HEK293 (cell line): ENCODE results near the gene KCNE3.

ENCODE experiments used
- BCL11A ChIP-seq: fragments of 450-650 bp; formaldehyde crosslinking; IDR thresholded peaks from 2 replicates; pipeline ENCODE4 v1.5.1; 2016; ENCODE audit warnings: low read depth, missing biosample characterization, missing genetic modification characterization
- CTCF ChIP-seq: fragments of 450-650 bp; formaldehyde crosslinking; IDR thresholded peaks from 2 replicates; pipeline ENCODE4 v1.5.1; 2016; ENCODE audit warnings: missing biosample characterization, missing genetic modification characterization
- GLIS2 ChIP-seq: fragments of 450-650 bp; formaldehyde crosslinking; IDR thresholded peaks from 2 replicates; pipeline ENCODE4 v1.5.1; 2016; ENCODE audit warnings: missing biosample characterization, missing genetic modification characterization
- KLF8 ChIP-seq: fragments of 450-650 bp; formaldehyde crosslinking; IDR thresholded peaks from 2 replicates; pipeline ENCODE4 v1.5.1; 2016; ENCODE audit warnings: missing biosample characterization, missing genetic modification characterization
- KLF9 ChIP-seq: fragments of 450-650 bp; formaldehyde crosslinking; IDR thresholded peaks from 2 replicates; pipeline ENCODE4 v1.5.1; 2016; ENCODE audit warnings: missing biosample characterization, missing genetic modification characterization, low read depth
- PBX3 ChIP-seq: sonication (generic); formaldehyde crosslinking; IDR thresholded peaks from 2 replicates; pipeline ENCODE4 v1.8.1; 2022; ENCODE audit warnings: mild to moderate bottlenecking, moderate library complexity, missing genetic modification reagents
- RBAK ChIP-seq: fragments of 450-650 bp; formaldehyde crosslinking; IDR thresholded peaks from 2 replicates; pipeline ENCODE4 v1.5.1; 2016; ENCODE audit warnings: missing biosample characterization, missing genetic modification characterization
- TSHZ1 ChIP-seq: fragments of 450-650 bp; formaldehyde crosslinking; IDR thresholded peaks from 2 replicates; pipeline ENCODE4 v1.5.1; 2016; ENCODE audit warnings: missing biosample characterization, missing genetic modification characterization, borderline replicate concordance
- ZFHX2 ChIP-seq: fragments of 450-650 bp; formaldehyde crosslinking; conservative IDR thresholded peaks from 2 replicates; pipeline ENCODE4 v1.5.1; 2016; ENCODE audit warnings: missing biosample characterization, missing genetic modification characterization
- ZNF146 ChIP-seq: fragments of 450-650 bp; formaldehyde crosslinking; IDR thresholded peaks from 2 replicates; pipeline ENCODE4 v1.5.1; 2016; ENCODE audit warnings: missing biosample characterization, missing genetic modification characterization
- ZNF157 ChIP-seq: fragments of 450-650 bp; formaldehyde crosslinking; IDR thresholded peaks from 2 replicates; pipeline ENCODE4 v1.5.1; 2016; ENCODE audit warnings: missing biosample characterization, missing genetic modification characterization
- ZNF184 ChIP-seq: fragments of 450-650 bp; IDR thresholded peaks from 2 replicates; pipeline ENCODE4 v1.5.1; 2018; ENCODE audit warnings: missing biosample characterization, mild to moderate bottlenecking, missing genetic modification characterization
- ZNF214 ChIP-seq: fragments of 450-650 bp; formaldehyde crosslinking; IDR thresholded peaks from 2 replicates; pipeline ENCODE4 v1.5.1; 2017; ENCODE audit warnings: missing biosample characterization, mild to moderate bottlenecking, missing genetic modification characterization, borderline replicate concordance
- ZNF354C ChIP-seq: fragments of 450-650 bp; formaldehyde crosslinking; IDR thresholded peaks from 2 replicates; pipeline ENCODE4 v1.5.1; 2016; ENCODE audit warnings: missing biosample characterization, missing genetic modification characterization, low read depth, borderline replicate concordance
- ZNF366 ChIP-seq: fragments of 450-650 bp; formaldehyde crosslinking; conservative IDR thresholded peaks from 2 replicates; pipeline ENCODE4 v1.5.1; 2016; ENCODE audit warnings: missing biosample characterization, missing genetic modification characterization
- ZNF37A ChIP-seq: fragments of 450-650 bp; IDR thresholded peaks from 2 replicates; pipeline ENCODE4 v1.5.1; 2018; ENCODE audit warnings: missing biosample characterization, missing genetic modification characterization
- ZNF398 ChIP-seq: fragments of 450-650 bp; formaldehyde crosslinking; IDR thresholded peaks from 2 replicates; pipeline ENCODE4 v1.5.1; 2017; ENCODE audit warnings: missing biosample characterization, missing genetic modification characterization
- ZNF449 ChIP-seq: fragments of 450-650 bp; formaldehyde crosslinking; IDR thresholded peaks from 2 replicates; pipeline ENCODE4 v1.5.1; 2017; ENCODE audit warnings: missing biosample characterization, mild to moderate bottlenecking, missing genetic modification characterization, moderate library complexity
- ZNF510 ChIP-seq: fragments of 450-650 bp; formaldehyde crosslinking; IDR thresholded peaks from 2 replicates; pipeline ENCODE4 v1.5.1; 2018; ENCODE audit warnings: mild to moderate bottlenecking, missing genetic modification characterization, missing biosample characterization; ENCODE audit not compliant: insufficient replicate concordance
- ZNF529 ChIP-seq: fragments of 450-650 bp; formaldehyde crosslinking; IDR thresholded peaks from 2 replicates; pipeline ENCODE4 v1.5.1; 2017; ENCODE audit warnings: missing genetic modification characterization, missing biosample characterization; ENCODE audit not compliant: insufficient replicate concordance
- ZNF530 ChIP-seq: fragments of 450-650 bp; formaldehyde crosslinking; IDR thresholded peaks from 2 replicates; pipeline ENCODE4 v1.5.1; 2016; ENCODE audit warnings: low read depth, missing biosample characterization, missing genetic modification characterization
- ZNF549 ChIP-seq: fragments of 450-650 bp; IDR thresholded peaks from 2 replicates; pipeline ENCODE4 v1.5.1; 2018; ENCODE audit warnings: missing biosample characterization, missing genetic modification characterization, mild to moderate bottlenecking, inconsistent platforms, moderate library complexity
- ZNF558 ChIP-seq: fragments of 450-650 bp; formaldehyde crosslinking; IDR thresholded peaks from 2 replicates; pipeline ENCODE4 v1.5.1; 2016; ENCODE audit warnings: missing biosample characterization, missing genetic modification characterization
- ZNF596 ChIP-seq: fragments of 450-650 bp; IDR thresholded peaks from 2 replicates; pipeline ENCODE4 v1.5.0; 2018; ENCODE audit warnings: missing biosample characterization, mild to moderate bottlenecking, missing genetic modification characterization, moderate library complexity
- ZNF654 ChIP-seq: fragments of 450-650 bp; formaldehyde crosslinking; IDR thresholded peaks from 2 replicates; pipeline ENCODE4 v1.5.1; 2016; ENCODE audit warnings: low read depth, missing biosample characterization, missing genetic modification characterization
- ZNF704 ChIP-seq: fragments of 450-650 bp; formaldehyde crosslinking; IDR thresholded peaks from 2 replicates; pipeline ENCODE4 v1.5.1; 2016; ENCODE audit warnings: missing biosample characterization, missing genetic modification characterization
- ZNF76 ChIP-seq: fragments of 450-650 bp; formaldehyde crosslinking; IDR thresholded peaks from 2 replicates; pipeline ENCODE4; 2016; ENCODE audit warnings: low read depth, missing biosample characterization, missing genetic modification characterization, borderline replicate concordance
- ZNF785 ChIP-seq: fragments of 450-650 bp; formaldehyde crosslinking; IDR thresholded peaks from 2 replicates; pipeline ENCODE4 v1.5.1; 2016; ENCODE audit warnings: missing biosample characterization, missing genetic modification characterization
- ZSCAN30 ChIP-seq: fragments of 450-650 bp; IDR thresholded peaks from 2 replicates; pipeline ENCODE4 v1.5.1; 2018; ENCODE audit warnings: missing biosample characterization, mild to moderate bottlenecking, missing genetic modification characterization, moderate library complexity

The KCNE3 gene

GRCh38 chr11:74449369-74449931, 17.9 kb downstream of the KCNE3 start (continued):
- TF ChIP-seq ZNF157 (tag by site-specific recombination) (no peak), ZNF184 (tag by site-specific recombination) (0 out of 2 replicates have a peak, but pooled peaks have one; percentile 20), PBX3 (CRISPR knock-in tag) (no peak), ZNF76 (no peak), CTCF (peak; percentile 50; the same call in 1 of the 2 replicates), RBAK (no peak), TSHZ1 (tag by site-specific recombination) (no peak), ZNF529 (no peak), KLF8 (tag by site-specific recombination) (no peak), ZFHX2 (tag by site-specific recombination) (0 out of 2 replicates have a peak, but pooled peaks have one; percentile 19), ZNF366 (tag by site-specific recombination) (0 out of 2 replicates have a peak, but pooled peaks have one; percentile 31), ZNF558 (tag by site-specific recombination) (0 out of 2 replicates have a peak, but pooled peaks have one; percentile 46), ZNF704 (tag by site-specific recombination) (no peak), ZNF549 (no peak), ZNF37A (no peak), ZNF146 (tag by site-specific recombination) (no peak), KLF9 (tag by site-specific recombination) (no peak), ZNF214 (tag by site-specific recombination) (no peak), ZNF398 (tag by site-specific recombination) (no peak), BCL11A (tag by site-specific recombination) (no peak), GLIS2 (tag by site-specific recombination) (no peak), ZNF354C (tag by site-specific recombination) (no peak), ZNF596 (tag by site-specific recombination) (no peak), ZSCAN30 (tag by site-specific recombination) (peak; percentile 45; the same call in 1 of the 2 replicates), ZNF654 (tag by site-specific recombination) (peak; percentile 90), ZNF530 (tag by site-specific recombination) (no peak), ZNF449 (tag by site-specific recombination) (peak; percentile 74; the same call in 1 of the 2 replicates), ZNF510 (no peak), ZNF785 (tag by site-specific recombination) (no peak)
